ENCODE results near the gene BTNL3. TPM values are rescaled to one million over a fixed set of nuclear protein-coding genes. Genes with fewer than 3 reads are reported as not detected.
"Not testable (repeated sequence)": the region's sequence is repeated elsewhere in the genome, so short reads cannot be mapped to it uniquely, and the experiment has no call there.

Gene BTNL3
- total and polyA plus RNA-seq, 8 donors = 0.08 to 0.42 (median 0.20) TPM; not detected in 4

DNA sequence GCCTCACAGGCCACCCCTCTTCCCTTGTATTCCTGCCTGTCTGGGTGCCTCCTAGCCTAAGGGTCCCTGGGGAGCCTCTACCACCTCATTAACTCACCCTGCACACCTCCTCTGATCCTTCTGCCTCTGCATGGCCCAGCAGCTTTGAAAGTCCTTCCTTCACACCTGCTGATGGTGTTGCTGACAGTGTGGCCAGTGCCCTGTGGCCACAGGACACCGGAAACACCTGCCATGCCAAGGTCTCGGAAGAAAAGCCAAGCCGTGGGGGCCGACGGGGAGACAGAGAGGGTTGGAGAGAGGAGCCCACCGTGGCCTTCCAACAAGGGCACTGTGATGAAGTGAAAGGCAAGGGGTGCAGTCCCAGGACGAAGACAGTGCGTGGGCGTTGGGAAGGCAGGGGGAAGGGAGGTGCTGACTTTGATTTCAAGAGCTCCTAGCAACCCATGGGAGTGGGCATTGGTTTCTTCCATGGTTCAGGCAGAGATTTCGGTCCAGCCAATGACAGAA, 55.5 kb downstream of the BTNL3 start:
- DNase-seq (no peak), ATAC-seq (no peak)
- H3K9me3 ChIP-seq = no peaks in the 10 kb centered on the region
- H3K36me3 ChIP-seq = no peaks in the 10 kb centered on the region
- no peaks in the 10 kb centered on the region for H3K4me1 ChIP-seq
- intact Hi-C loops (cut with DNase I) = no loop called here
- peak overlapping the region in 1 of 2 donors; percentile 45 for H3K27ac ChIP-seq
- H3K27me3 ChIP-seq = peaks cover 0 to 73% of the 10 kb centered on the region in 2 donors
- TF ChIP-seq, protein P1, sequence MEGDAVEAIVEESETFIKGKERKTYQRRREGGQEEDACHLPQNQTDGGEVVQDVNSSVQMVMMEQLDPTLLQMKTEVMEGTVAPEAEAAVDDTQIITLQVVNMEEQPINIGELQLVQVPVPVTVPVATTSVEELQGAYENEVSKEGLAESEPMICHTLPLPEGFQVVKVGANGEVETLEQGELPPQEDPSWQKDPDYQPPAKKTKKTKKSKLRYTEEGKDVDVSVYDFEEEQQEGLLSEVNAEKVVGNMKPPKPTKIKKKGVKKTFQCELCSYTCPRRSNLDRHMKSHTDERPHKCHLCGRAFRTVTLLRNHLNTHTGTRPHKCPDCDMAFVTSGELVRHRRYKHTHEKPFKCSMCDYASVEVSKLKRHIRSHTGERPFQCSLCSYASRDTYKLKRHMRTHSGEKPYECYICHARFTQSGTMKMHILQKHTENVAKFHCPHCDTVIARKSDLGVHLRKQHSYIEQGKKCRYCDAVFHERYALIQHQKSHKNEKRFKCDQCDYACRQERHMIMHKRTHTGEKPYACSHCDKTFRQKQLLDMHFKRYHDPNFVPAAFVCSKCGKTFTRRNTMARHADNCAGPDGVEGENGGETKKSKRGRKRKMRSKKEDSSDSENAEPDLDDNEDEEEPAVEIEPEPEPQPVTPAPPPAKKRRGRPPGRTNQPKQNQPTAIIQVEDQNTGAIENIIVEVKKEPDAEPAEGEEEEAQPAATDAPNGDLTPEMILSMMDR (IDR thresholded peaks at IDR 0.05) = no peak
- H3K4me3 ChIP-seq = no peak overlapping the region

DNA sequence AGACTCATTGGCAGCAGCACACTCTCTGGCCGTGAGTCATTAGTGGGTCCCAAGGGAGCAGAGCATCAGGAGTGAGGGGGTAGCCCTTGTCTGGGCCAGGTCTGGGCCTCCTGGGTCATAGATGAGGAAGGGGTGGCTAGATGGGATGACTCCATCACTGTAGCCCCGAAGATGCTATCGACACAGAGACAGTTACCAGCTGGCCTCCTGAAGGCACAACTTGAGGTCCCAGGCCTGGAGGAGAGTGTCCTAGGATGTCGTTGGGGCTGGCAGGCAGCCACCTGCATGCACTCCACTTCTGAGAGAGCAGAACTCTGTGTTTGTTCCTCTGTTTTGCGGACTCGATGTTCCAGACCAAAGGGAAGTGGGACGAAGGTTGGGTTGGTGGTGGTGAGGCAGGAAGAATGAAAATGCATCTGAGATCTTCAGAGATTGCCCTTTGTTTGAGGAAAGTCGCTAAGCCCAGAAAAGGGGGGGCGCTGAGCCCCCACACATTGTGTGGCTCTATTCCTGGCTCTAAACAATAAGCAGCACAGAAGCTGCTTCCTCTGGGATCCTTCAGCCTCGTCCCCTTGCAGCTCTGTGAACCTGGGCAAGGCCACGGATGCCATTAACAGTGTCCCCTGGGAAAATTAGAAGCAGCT, 56.1 kb downstream of the BTNL3 start:
- Histone ChIP-seq H3K4me3 (no peak overlapping the region), H3K9me3 (no peaks in the 10 kb centered on the region), H3K36me3 (no peaks in the 10 kb centered on the region), H3K27ac (peak overlapping the region in 1 of 2 donors; percentile 66), H3K27me3 (peaks cover 2 to 74% of the 10 kb centered on the region in 2 donors), H3K4me1 (no peaks in the 10 kb centered on the region)
- TF ChIP-seq, protein P1 (IDR thresholded peaks at IDR 0.05) = no peak
- DNase-seq = no peak
- intact Hi-C loops (cut with DNase I) = no loop called here
- ATAC-seq = no peak

DNA sequence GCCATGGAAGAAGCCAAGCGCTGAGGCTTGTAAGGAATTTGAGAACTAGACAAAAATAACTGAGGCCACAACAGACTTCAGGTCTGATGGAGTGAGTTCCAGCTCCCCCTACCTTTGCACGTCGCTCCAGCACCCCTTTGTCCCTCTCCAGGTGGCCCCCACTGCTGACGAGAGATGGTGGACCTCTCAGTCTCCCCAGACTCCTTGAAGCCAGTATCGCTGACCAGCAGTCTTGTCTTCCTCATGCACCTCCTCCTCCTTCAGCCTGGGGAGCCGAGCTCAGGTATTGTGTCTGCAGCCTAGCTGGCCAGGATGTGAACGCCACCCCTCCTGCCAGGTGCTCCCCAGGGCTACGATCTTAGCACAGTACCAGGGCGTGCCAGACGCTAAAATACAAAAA, 56.7 kb downstream of the BTNL3 start:
- Histone ChIP-seq H3K36me3 (no peaks in the 10 kb centered on the region), H3K27ac (peak overlapping the region in 1 of 2 donors; percentile 66), H3K4me1 (no peaks in the 10 kb centered on the region), H3K27me3 (peaks cover 8 to 74% of the 10 kb centered on the region in 2 donors), H3K4me3 (no peak overlapping the region), H3K9me3 (no peaks in the 10 kb centered on the region)
- TF ChIP-seq, protein P1 (IDR thresholded peaks at IDR 0.05) = no peak
- ATAC-seq = no peak
- DNase-seq = no peak
- intact Hi-C loops (cut with DNase I) = no loop called here

DNA sequence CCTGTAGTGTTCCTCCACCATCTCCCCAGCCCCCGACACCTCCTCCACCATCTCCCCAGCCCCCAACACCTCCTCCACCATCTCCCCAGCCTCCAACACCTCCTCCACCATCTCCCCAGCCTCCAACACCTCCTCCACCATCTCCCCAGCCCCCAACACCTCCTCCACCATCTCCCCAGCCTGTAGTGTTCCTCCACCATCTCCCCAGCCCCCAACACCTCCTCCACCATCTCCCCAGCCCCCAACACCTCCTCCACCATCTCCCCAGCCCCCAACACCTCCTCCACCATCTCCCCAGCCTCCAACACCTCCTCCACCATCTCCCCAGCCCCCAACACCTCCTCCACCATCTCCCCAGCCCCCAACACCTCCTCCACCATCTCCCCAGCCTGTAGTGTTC, 57.2 kb downstream of the BTNL3 start:
- H3K4me3 ChIP-seq; intact Hi-C loops (cut with DNase I); DNase-seq; H3K36me3 ChIP-seq; H3K4me1 ChIP-seq; H3K9me3 ChIP-seq; ATAC-seq; H3K27ac ChIP-seq: not testable (repeated sequence)
- H3K27me3 ChIP-seq = peaks cover 11 to 74% of the 10 kb centered on the region in 2 donors

DNA sequence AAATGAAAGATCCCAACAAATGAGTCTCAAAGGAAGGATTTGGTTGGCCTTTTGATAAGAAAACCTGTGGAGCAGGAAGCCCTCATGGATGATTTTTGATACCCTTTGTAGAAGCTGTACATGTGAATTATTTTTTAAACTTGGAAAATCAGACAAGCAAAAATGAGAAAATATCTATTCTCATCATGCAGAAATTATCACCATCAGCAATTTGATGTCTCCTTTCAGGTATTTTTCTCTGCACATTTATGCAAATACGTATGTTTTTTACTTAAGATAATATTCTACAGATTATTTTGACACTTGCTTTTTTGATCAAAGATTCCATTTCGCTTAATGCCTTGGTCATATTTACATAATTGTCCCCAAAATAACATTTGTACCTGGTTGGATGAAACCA, 58.6 kb downstream of the BTNL3 start:
- no peak overlapping the region for H3K4me3 ChIP-seq
- peaks cover 22 to 77% of the 10 kb centered on the region in 2 donors for H3K27me3 ChIP-seq

More for the DNA sequence above, 58.6 kb downstream of the BTNL3 start:
- Histone ChIP-seq H3K36me3 (no peaks in the 10 kb centered on the region), H3K4me1 (peaks cover 0 to 12% of the 10 kb centered on the region in 2 donors), H3K27ac (no peak overlapping the region), H3K9me3 (no peaks in the 10 kb centered on the region)
- TF ChIP-seq, protein P1 (IDR thresholded peaks at IDR 0.05) = no peak
- no peak for DNase-seq
- no peak for ATAC-seq
- intact Hi-C loops (cut with DNase I) = no loop called here

Measured in left lung (tissue), 10 donors.